NCI-H2196 (cell line): ENCODE measurements around the gene PRELID2.
"Not testable (repeated sequence)": the region's sequence is repeated elsewhere in the genome, so short reads cannot be mapped to it uniquely, and the experiment has no call there.

Source experiments
- DNase-seq: peaks from one replicate; lab custom pipeline; 2025; ENCODE audit not compliant: unreplicated experiment; lab: John Stamatoyannopoulos, UW

PRELID2 gene

DNA sequence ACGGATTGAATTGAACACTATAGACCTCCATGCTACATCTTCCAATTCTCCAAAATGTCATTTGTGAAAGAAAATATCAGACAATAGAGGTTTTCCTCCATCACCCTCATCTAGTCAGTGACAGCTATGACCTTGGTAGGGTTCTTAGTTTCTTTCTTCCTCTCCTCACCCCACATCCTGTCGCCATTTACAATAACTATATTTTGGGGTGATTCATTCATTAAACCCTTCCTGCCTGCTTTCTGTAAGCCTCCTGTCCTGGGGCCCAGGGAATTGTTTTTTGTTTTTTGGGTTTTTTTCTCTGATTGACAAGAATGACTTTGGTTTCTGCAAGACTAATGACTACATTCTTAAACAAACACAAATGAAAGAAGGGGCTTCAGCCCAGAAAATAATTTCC lies 82.6 kb downstream of the PRELID2 start:
- no peak for DNase-seq

GRCh38 chr5:145750199-145750598 lies 84.9 kb downstream of the PRELID2 start:
- no peak for DNase-seq

- no peak for DNase-seq
Measured at GRCh38 chr5:145743396-145744061, 91.6 kb downstream of the PRELID2 start.

DNA sequence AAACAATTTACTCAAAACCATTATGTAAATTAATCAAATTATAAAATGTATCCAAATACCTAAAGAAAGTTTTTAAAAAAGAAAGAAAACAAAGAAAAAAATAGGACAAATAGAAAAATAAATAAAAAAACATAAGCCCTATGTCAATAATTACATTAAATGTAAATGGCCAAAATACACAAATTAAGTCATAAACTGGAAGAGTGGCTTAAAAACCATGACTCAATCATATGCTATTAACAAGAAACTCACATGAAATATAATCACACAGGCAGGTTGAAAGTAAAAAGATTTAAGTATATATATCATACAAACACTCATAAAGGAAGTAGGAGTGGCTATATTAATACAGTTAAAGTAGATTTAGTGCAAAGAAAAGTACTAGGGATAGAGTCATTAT lies 95.3 kb downstream of the PRELID2 start:
- DNase-seq, result no peak

DNA sequence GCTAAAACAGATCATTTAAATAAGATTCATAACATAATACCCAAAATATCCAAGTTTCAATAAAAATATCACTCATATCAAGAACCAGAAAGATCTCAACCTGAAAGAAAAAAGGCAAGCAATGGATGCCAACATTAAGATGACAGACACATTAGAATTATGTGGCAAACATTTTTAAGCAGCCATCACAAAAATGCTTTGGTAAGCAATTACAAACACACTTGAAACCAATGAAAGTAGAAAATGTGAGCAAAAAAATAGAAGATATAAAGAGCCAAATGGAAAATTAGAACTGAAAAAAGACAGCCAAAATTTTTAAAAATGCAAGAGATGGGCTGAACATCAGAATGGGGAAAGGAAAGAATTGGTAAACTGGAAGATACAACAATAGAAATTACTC lies 96.9 kb downstream of the PRELID2 start:
- DNase-seq, result no peak

- DNase-seq, result no peak
Measured at GRCh38 chr5:145737578-145737977, 97.6 kb downstream of the PRELID2 start.

DNA sequence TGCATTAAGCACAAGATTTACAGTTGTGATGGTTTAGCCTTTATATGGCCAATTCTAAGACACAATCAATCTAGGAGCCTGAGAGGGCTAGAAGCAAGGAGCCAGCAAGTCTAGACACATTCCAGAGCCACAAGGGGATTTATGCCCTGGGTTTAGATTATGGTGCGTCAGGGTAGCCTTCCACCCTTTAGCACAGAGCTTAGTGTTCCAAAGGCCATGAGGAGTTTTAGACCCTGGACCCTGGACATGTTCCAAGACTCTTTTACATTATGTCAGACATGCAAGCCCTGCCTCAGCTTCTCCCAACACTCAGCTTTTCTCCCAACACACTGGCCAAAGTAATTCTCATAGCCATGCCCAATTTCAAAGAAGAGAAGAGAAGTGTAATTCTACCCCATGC lies 105.2 kb downstream of the PRELID2 start:
- DNase-seq, result not testable (repeated sequence)

DNA sequence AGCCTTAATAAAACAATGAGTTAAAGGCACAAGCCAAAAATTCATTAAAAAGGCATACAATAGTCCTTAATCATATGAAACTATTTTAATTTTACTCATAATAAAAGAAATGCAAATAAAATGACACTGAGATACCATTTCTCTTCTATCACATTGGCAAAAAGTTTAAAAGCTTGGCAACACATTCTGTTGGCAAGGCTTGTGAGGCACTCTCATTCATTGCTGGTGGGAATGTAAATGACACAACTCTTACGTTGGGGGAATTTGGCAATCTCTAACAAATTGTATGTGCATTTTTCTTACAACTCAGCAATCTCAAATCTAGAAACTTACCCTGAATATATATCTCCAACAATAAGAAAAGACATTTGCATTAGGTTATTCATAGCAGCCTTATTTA lies 111.6 kb downstream of the PRELID2 start:
- no peak for DNase-seq

GRCh38 chr5:145718956-145719355 lies 116.2 kb downstream of the PRELID2 start:
- DNase-seq, result no peak

GRCh38 chr5:145715412-145715811 lies 119.7 kb downstream of the PRELID2 start:
- DNase-seq, result no peak

GRCh38 chr5:145712245-145712644 lies 122.9 kb downstream of the PRELID2 start:
- DNase-seq, result no peak

GRCh38 chr5:145711417-145711816 lies 123.7 kb downstream of the PRELID2 start:
- no peak for DNase-seq
